ENCODE results near the gene TH. TPM values are rescaled to one million over a fixed set of nuclear protein-coding genes. Genes with fewer than 3 reads are reported as not detected.

TH gene
- total and polyA plus RNA-seq, 9 of the 15 experiments (the other 6 are each of a cell fraction or from before 2014, with no cell fraction given) = not detected

DNA sequence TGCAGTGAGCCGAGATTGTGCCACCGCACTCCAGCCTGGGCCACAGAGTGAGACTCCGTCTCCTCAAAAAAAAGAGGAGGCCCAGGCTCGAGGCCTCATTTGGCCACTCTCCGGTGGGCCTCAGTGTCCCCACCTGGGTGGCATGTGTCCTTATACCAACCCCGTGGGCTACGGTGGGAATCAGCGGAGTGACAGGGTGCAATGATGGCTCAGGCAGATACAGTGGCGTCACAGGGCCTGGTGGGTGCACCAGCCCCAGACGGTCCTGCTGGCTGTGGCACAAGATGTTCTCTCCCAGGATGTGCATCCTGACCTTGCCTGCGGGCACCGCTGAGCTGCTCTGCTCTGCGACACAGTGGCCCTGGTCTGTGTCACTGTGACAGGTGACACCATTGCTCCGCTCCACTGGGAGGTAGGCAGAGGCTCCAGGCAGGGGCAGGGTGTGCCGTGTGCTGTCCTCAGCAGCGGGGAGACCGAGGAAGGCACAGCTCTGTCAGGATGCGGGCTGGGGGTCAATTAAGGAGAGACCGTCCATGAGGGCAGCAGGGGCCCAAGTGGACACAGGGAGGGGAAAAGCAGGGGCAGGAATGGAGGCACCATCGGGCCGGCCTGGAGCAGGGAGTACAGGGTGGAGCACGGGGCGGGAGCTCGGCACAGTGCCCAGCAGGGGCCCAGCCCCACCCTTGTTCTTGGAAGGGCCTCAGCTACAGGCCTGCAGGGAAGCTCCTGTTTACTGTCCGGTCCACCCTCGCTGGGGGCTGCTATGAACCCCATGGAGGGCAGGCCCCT lies 21.7 kb upstream of the TH start:
- FAIRE-seq = no peak
- POLR2A ChIA-PET = interaction anchor here (0.8 to 1.1 kb wide), 2 partner anchors 9 to 10 kb away, joined by 3 read pairs; no protein-coding TSS in a partner anchor
- H3K79me2 ChIP-seq (ENCODE audit: control insufficient read depth, insufficient read depth, low read length) = no peaks in the 10 kb centered on the region
- DNase-seq (ENCODE audit: extremely low read depth in 1 of 4, low spot score in 3 of 4) = peak; percentile 47 to 72 (median 58)
- in situ Hi-C loops (cut with MboI) = no loop called here
- no peak overlapping the region for H3K27ac ChIP-seq (ENCODE audit: extremely low read depth, low read depth, low read length)
- CTCF ChIA-PET (ENCODE audit: low intra/inter-chr PET ratio) = no interaction called here
- H3K9ac ChIP-seq (ENCODE audit: insufficient read depth in 1 of 2, low read depth in 2 of 2, low read length in 2 of 2) = peak overlapping the region in 1 of 2 experiments; percentile 83; a peak in 2 of 4 replicates
- H3K9me1 ChIP-seq (ENCODE audit: control insufficient read depth, insufficient read depth, low read length) = no peaks in the 10 kb centered on the region
- H4K20me1 ChIP-seq (replicated peaks; ENCODE audit: control insufficient read depth, insufficient read depth, low read length) = peaks cover 9% of the 10 kb centered on the region
- no peak overlapping the region for H3K4me3 ChIP-seq
- no peaks in the 10 kb centered on the region for H3K36me3 ChIP-seq (ENCODE audit: control insufficient read depth, insufficient read depth, low read length)
- peaks cover 11 to 42% of the 10 kb centered on the region in 2 experiments; a peak in 4 of 5 replicates for H3K27me3 ChIP-seq (ENCODE audit: control insufficient read depth in 2 of 2, insufficient read depth in 2 of 2, low read length in 2 of 2)
- peak overlapping the region; percentile 58; the same call in 1 of the 2 replicates for H2AFZ ChIP-seq (ENCODE audit: low read depth, low read length)
- intact Hi-C loops (cut with micrococcal nuclease) = loop anchor here (10.0 kb wide), 1 partner anchor 342 kb away; no protein-coding TSS in a partner anchor
- H3K4me1 ChIP-seq (replicated peaks in 1 of 2; ENCODE audit: control insufficient read depth in 2 of 2, insufficient read depth in 2 of 2, low read length in 2 of 2) = peaks cover 2 to 68% of the 10 kb centered on the region in 2 experiments; a peak in 3 of 5 replicates
- 9% methylated on average over 25 of the region's 26 CpGs for WGBS (ENCODE audit: insufficient coverage, low coverage, missing lambda C conversion rate)
- no peaks in the 10 kb centered on the region for H3K9me3 ChIP-seq (replicated peaks; ENCODE audit: control insufficient read depth, insufficient read depth, low read depth, low read length)
- no TSS peak for BruUV-seq (replicated peaks)
- H3K4me2 ChIP-seq (ENCODE audit: insufficient read depth, low read length) = peak overlapping the region; percentile 7; the same call in 1 of the 2 replicates
- peak; percentile 67 for ATAC-seq
- TF ChIP-seq CTBP1 (IDR thresholded peaks at IDR 0.05; ENCODE audit: borderline replicate concordance) (peak; percentile 20; the same call in 1 of the 2 replicates), JUND (IDR thresholded peaks at IDR 0.05; ENCODE audit: borderline replicate concordance, low read depth, low read length) (no peak), JUND (tag; IDR thresholded peaks at IDR 0.05; ENCODE audit: borderline replicate concordance, low read depth, low read length) (no peak), NFIC (IDR thresholded peaks at IDR 0.05) (peak; percentile 64), ZFPM2 (CRISPR knock-in tag; IDR thresholded peaks at IDR 0.05) (no peak), ZNF263 (CRISPR knock-in tag; IDR thresholded peaks at IDR 0.05; ENCODE audit: borderline replicate concordance) (peak; percentile 78), TCF7L2 (IDR thresholded peaks at IDR 0.05; ENCODE audit: low read depth, low read length) (no peak)
- TF ChIP-seq, protein P1, sequence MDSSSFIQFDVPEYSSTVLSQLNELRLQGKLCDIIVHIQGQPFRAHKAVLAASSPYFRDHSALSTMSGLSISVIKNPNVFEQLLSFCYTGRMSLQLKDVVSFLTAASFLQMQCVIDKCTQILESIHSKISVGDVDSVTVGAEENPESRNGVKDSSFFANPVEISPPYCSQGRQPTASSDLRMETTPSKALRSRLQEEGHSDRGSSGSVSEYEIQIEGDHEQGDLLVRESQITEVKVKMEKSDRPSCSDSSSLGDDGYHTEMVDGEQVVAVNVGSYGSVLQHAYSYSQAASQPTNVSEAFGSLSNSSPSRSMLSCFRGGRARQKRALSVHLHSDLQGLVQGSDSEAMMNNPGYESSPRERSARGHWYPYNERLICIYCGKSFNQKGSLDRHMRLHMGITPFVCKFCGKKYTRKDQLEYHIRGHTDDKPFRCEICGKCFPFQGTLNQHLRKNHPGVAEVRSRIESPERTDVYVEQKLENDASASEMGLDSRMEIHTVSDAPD (CRISPR knock-in tag; IDR thresholded peaks at IDR 0.05) = no peak

Data from K562 (cell line).